Hepatocyte (in vitro differentiated cells): ENCODE measurements around the gene S100A11. TPM values are rescaled to one million over a fixed set of nuclear protein-coding genes. Genes with fewer than 3 reads are reported as not detected.
A peak's percentile ranks its signal among the peaks of the same experiment; 100 is the strongest.

Source experiments
- DNase-seq: peaks from one replicate; pipeline ENCODE4 v3.0.0-alpha.2; 2016; ENCODE audit warnings: low spot score
- H2AFZ ChIP-seq: fragments of 200-600 bp; sonication (generic); 2 replicates; pipeline ENCODE4 v1.6.0; 2016; ENCODE audit warnings: antibody characterized with exemption, mild to moderate bottlenecking
- H3K27ac ChIP-seq: fragments of 200-600 bp; sonication (generic); 2 replicates; pipeline ENCODE4 v1.5.1; 2016; ENCODE audit warnings: mild to moderate bottlenecking
- H3K27me3 ChIP-seq: fragments of 200-600 bp; sonication (generic); 2 replicates; pipeline ENCODE4 v1.6.1; 2016
- H3K36me3 ChIP-seq: fragments of 200-600 bp; sonication (generic); replicated peaks from 2 replicates; pipeline ENCODE4 v1.5.1; 2016; ENCODE audit warnings: low read depth; ENCODE audit not compliant: insufficient read depth
- H3K4me1 ChIP-seq: fragments of 200-600 bp; sonication (generic); 2 replicates; pipeline ENCODE4 v1.5.1; 2016; ENCODE audit warnings: mild to moderate bottlenecking, moderate library complexity; ENCODE audit not compliant: insufficient read depth
- H3K4me2 ChIP-seq: fragments of 200-600 bp; sonication (generic); 2 replicates; pipeline ENCODE4 v1.6.0; 2016
- H3K4me3 ChIP-seq: fragments of 200-600 bp; sonication (generic); 2 replicates; pipeline ENCODE4 v1.5.1; 2016; ENCODE audit warnings: mild to moderate bottlenecking
- H3K79me2 ChIP-seq: fragments of 200-600 bp; sonication (generic); 2 replicates; pipeline ENCODE4 v1.6.0; 2017; ENCODE audit warnings: mild to moderate bottlenecking
- H3K9me2 ChIP-seq: fragments of 200-600 bp; sonication (generic); replicated peaks from 2 replicates; pipeline ENCODE4 v1.6.0; 2017; ENCODE audit warnings: mild to moderate bottlenecking; ENCODE audit not compliant: insufficient read depth
- H3K9me3 ChIP-seq: fragments of 200-600 bp; sonication (generic); 2 replicates; pipeline ENCODE4 v1.5.1; 2016; ENCODE audit warnings: low read depth, mild to moderate bottlenecking
- H4K20me1 ChIP-seq: fragments of 200-600 bp; sonication (generic); 2 replicates; pipeline ENCODE4 v1.6.0; 2016; ENCODE audit warnings: mild to moderate bottlenecking; ENCODE audit not compliant: insufficient read depth, poor library complexity, severe bottlenecking
- EZH2 ChIP-seq: fragments of 200-600 bp; sonication (generic); IDR thresholded peaks from 2 replicates; pipeline ENCODE4 v1.6.1; 2016; ENCODE audit warnings: antibody characterized with exemption, mild to moderate bottlenecking, borderline replicate concordance
- EZH2phosphoT487 ChIP-seq: fragments of 200-600 bp; sonication (generic); IDR thresholded peaks from one replicate; pipeline ENCODE4 v1.6.1; 2018; ENCODE audit warnings: antibody characterized with exemption, mild to moderate bottlenecking, low read depth, moderate library complexity; ENCODE audit not compliant: unreplicated experiment, severe bottlenecking
- WGBS: methylation state at CpG from one replicate; pipeline ENCODE4 v1.1.6; 2016; ENCODE audit warnings: low lambda C conversion rate; ENCODE audit errors: missing lambda C conversion rate; 5-methylcytosine and 5-hydroxymethylcytosine counted together
- polyA plus RNA-seq: library from polyadenylated mRNA; unstranded; fragments of >200 nt; fragmentation: Nextera tagmentation; extraction: Ambion mirVana; gene quantifications from 2 replicates; pipeline ENCODE4 v1.2.1, GENCODE V29; 2016
- total RNA-seq: library from RNA; depleted of rRNA; stranded (reverse); fragments of >200 nt; gene quantifications from 2 replicates; pipeline ENCODE4 v1.2.3, GENCODE V29; 2014
- TF ChIP-seq, protein P1 (sequence below): fragments of 200-600 bp; sonication (generic); IDR thresholded peaks from 2 replicates; pipeline ENCODE4 v1.5.1; 2016; ENCODE audit warnings: antibody characterized with exemption, mild to moderate bottlenecking; ENCODE audit not compliant: poor library complexity

The S100A11 gene
- total and polyA plus RNA-seq, 2 experiments from 2014 or later: 258 to 1,491 TPM

DNA sequence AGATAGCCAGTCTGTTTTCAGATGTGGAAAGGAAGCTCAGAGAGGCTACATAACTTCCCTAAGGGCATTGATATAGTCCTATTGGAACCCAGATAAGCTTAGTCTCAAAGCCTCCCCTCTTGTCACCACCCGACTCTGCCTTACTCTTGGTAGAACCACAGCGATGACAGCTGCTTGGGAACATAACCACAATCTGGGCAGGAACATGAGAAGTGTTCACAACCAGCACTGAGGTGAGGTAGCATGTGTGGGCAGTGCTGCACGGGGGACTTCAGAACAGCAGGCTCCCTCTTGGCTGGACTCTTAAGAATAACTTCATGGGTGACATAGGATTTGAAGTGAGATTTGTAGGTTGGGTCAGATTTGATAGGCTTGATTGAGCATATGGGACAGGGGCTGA is 33.8 kb downstream of the S100A11 start:
- Histone ChIP-seq H3K4me2 (no peak overlapping the region), H3K9me3 (no peaks in the 10 kb centered on the region), H3K27me3 (no peaks in the 10 kb centered on the region), H3K36me3 (no peaks in the 10 kb centered on the region), H3K79me2 (no peaks in the 10 kb centered on the region), H2AFZ (no peak overlapping the region), H3K4me1 (peaks cover 12% of the 10 kb centered on the region), H4K20me1 (no peaks in the 10 kb centered on the region), H3K9me2 (no peaks in the 10 kb centered on the region), H3K27ac (no peak overlapping the region), H3K4me3 (no peak overlapping the region)
- TF ChIP-seq EZH2phosphoT487 (no peak), EZH2 (no peak)
- TF ChIP-seq, protein P1, sequence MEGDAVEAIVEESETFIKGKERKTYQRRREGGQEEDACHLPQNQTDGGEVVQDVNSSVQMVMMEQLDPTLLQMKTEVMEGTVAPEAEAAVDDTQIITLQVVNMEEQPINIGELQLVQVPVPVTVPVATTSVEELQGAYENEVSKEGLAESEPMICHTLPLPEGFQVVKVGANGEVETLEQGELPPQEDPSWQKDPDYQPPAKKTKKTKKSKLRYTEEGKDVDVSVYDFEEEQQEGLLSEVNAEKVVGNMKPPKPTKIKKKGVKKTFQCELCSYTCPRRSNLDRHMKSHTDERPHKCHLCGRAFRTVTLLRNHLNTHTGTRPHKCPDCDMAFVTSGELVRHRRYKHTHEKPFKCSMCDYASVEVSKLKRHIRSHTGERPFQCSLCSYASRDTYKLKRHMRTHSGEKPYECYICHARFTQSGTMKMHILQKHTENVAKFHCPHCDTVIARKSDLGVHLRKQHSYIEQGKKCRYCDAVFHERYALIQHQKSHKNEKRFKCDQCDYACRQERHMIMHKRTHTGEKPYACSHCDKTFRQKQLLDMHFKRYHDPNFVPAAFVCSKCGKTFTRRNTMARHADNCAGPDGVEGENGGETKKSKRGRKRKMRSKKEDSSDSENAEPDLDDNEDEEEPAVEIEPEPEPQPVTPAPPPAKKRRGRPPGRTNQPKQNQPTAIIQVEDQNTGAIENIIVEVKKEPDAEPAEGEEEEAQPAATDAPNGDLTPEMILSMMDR: no peak
- DNase-seq: no peak
- 84% methylated on average over 3 of the region's 3 CpGs for WGBS

DNA sequence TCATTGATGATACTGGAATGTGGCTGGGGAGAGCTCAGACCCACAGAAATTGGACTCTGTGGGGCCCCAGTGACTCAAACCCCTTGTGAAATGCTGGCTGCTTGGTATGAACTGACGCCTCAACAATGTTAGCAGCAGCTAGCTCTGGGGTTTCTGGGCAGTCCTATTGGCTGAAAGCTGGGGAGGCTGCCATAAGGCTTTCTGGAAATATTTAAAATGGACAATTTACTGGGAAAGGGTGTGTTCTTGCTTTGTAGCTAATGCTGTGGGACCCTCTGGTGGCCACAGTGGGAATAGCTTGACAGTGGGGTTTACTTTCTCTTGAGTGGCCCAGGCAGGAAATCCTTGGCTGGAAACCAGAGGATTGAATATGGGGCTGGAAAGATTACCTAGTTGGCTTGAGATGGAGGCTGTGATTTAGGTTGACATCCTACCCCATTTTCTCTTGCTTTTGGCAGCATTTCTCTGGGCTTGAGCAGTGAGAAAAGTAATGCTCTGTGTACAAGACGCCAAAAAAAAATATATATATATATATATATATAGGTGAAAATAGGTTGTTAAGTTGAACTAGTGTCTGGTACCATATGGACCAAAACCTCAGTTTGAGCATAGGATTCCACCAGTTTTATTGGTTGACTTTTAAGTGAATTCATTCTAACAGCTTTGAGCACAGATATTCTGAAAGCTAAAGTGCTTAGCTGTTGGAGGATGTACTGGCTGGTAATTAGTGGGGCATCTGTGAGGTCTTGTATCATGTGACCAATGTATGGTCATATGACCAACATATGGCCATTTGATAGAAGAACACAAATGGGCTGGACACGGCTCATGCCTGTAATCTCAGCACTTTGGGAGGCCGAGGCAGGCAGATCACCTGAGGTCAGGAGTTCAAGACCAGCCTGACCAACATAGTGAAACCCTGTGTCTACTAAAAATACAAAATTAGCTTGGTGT is 34.9 kb downstream of the S100A11 start:
- Histone ChIP-seq H2AFZ (peak overlapping the region; percentile 21), H3K79me2 (no peaks in the 10 kb centered on the region), H3K9me3 (no peaks in the 10 kb centered on the region), H3K27me3 (no peaks in the 10 kb centered on the region), H3K9me2 (no peaks in the 10 kb centered on the region), H3K27ac (peak overlapping the region; percentile 76), H3K4me3 (no peak overlapping the region), H3K4me2 (peak overlapping the region; percentile 20), H3K36me3 (no peaks in the 10 kb centered on the region), H4K20me1 (no peaks in the 10 kb centered on the region), H3K4me1 (peaks cover 12% of the 10 kb centered on the region)
- DNase-seq: peak; percentile 93
- 69% methylated on average over 4 of the region's 4 CpGs for WGBS
- TF ChIP-seq EZH2phosphoT487: no peak
- no peak for TF ChIP-seq EZH2
- TF ChIP-seq, protein P1: peak; percentile 99

DNA sequence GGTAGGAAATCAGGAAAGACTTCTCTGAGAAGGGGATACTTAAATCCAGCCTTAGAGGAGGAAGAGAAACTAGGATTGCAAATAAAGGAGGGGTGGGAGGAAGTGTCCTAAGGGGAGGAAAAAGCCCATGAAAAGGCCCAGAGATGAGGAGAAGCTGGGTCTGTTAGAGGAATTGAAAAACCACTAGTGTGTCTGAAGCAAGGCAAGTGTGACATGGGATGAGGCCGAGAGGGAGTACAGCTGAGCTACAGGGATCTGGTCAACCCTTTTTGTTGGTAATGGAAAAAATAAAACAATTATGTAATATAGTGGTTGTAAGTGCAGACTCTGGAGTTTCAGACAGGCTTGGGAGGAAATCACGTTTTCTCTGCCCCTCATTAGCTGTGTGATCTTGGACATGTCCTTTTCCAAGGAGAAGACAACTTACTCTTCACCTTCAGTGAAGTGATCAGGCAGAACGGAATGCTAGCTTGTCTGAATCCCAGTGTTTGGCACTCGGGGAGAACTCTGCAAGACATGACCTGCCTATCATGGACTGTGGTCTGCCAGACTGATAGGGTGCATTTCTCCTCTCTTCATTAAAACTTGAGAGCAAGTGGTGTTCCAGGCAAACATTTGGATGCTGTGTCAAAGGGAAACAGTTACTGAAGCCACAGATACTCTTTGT is 35.7 kb downstream of the S100A11 start:
- peak overlapping the region; percentile 21 for H2AFZ ChIP-seq
- no peak for DNase-seq
- no peaks in the 10 kb centered on the region for H3K79me2 ChIP-seq
- H3K27ac ChIP-seq: peak overlapping the region; percentile 76
- WGBS: 71% methylated on average over 4 of the region's 4 CpGs
- no peaks in the 10 kb centered on the region for H3K36me3 ChIP-seq
- H3K27me3 ChIP-seq: no peaks in the 10 kb centered on the region
- H3K9me2 ChIP-seq: no peaks in the 10 kb centered on the region
- H3K4me2 ChIP-seq: peak overlapping the region; percentile 20
- no peak overlapping the region for H3K4me3 ChIP-seq
- no peaks in the 10 kb centered on the region for H4K20me1 ChIP-seq
- peaks cover 13% of the 10 kb centered on the region for H3K4me1 ChIP-seq
- no peak for TF ChIP-seq EZH2phosphoT487
- TF ChIP-seq, protein P1: no peak
- TF ChIP-seq EZH2: no peak
- no peaks in the 10 kb centered on the region for H3K9me3 ChIP-seq
